ENCODE data around the gene ANKRD33B. TPM values are rescaled to one million over a fixed set of nuclear protein-coding genes. Genes with fewer than 3 reads are reported as not detected.
"Not testable (repeated sequence)": the region's sequence is repeated elsewhere in the genome, so short reads cannot be mapped to it uniquely, and the experiment has no call there.

Gene ANKRD33B
- total RNA-seq, result 1 to 10 TPM; 4.4 to 4.8 TPM

GRCh38 chr5:10563945-10564837 is at the start of gene ANKRD33B:
Gene ANKRD33B, plus strand, starts transcription at chr5:10564070. Its CDS starts 398 bp downstream, at chr5:10564468.
- POLR2A ChIA-PET, result interaction anchor here (0.6 to 1.4 kb wide), 4 partner anchors 11 to 314 kb away, joined by 3 to 4 read pairs (median 4); partner anchors contain the start of genes ATPSCKMT and CCT5
- peak; percentile 84 for ATAC-seq (ENCODE audit: low read depth)
- peaks cover 20% of the 10 kb centered on the region for H3K4me1 Mint-ChIP-seq
- no peaks in the 10 kb centered on the region for H3K36me3 Mint-ChIP-seq
- peak within 1 kb of the TSS; percentile 86 for H3K4me3 Mint-ChIP-seq
- peak within 1 kb of the TSS; percentile 77 for H3K27ac Mint-ChIP-seq
- no peaks in the 10 kb centered on the region for H3K9me3 Mint-ChIP-seq
- peaks cover 29% of the 10 kb centered on the region for H3K27me3 Mint-ChIP-seq
- peak; percentile 86 for DNase-seq

- H3K27ac Mint-ChIP-seq; H3K9me3 Mint-ChIP-seq; H3K27me3 Mint-ChIP-seq; POLR2A ChIA-PET; H3K4me1 Mint-ChIP-seq; ATAC-seq (ENCODE audit: low read depth); DNase-seq; H3K4me3 Mint-ChIP-seq; H3K36me3 Mint-ChIP-seq: not testable (repeated sequence)
These were observed 49.3 kb upstream of the ANKRD33B start for GRCh38 chr5:10514572-10514971.

- DNase-seq (no peak), ATAC-seq (ENCODE audit: low read depth) (no peak)
- Mint-ChIP-seq H3K27ac (no peak overlapping the region), H3K9me3 (no peaks in the 10 kb centered on the region), H3K4me1 (no peaks in the 10 kb centered on the region), H3K4me3 (no peak overlapping the region), H3K27me3 (peaks cover 8% of the 10 kb centered on the region), H3K36me3 (no peaks in the 10 kb centered on the region)
- POLR2A ChIA-PET, result no interaction called here
These were observed 48.4 kb upstream of the ANKRD33B start for GRCh38 chr5:10515492-10515891.

- Mint-ChIP-seq H3K27ac (no peak overlapping the region), H3K4me3 (no peak overlapping the region), H3K4me1 (no peaks in the 10 kb centered on the region), H3K36me3 (no peaks in the 10 kb centered on the region), H3K27me3 (no peaks in the 10 kb centered on the region), H3K9me3 (peaks cover 8% of the 10 kb centered on the region)
- DNase-seq, result no peak
- ATAC-seq (ENCODE audit: low read depth), result no peak
- POLR2A ChIA-PET, result interaction anchor here (0.6 kb wide), 1 partner anchor 57 kb away, joined by 3 read pairs; no protein-coding TSS in a partner anchor
These were observed 45.5 kb upstream of the ANKRD33B start for GRCh38 chr5:10518347-10518746.

- no peak for DNase-seq
- Mint-ChIP-seq H3K36me3 (no peaks in the 10 kb centered on the region), H3K27ac (no peak overlapping the region), H3K4me1 (no peaks in the 10 kb centered on the region), H3K27me3 (no peaks in the 10 kb centered on the region), H3K9me3 (peaks cover 8% of the 10 kb centered on the region), H3K4me3 (no peak overlapping the region)
- ATAC-seq (ENCODE audit: low read depth), result no peak
- POLR2A ChIA-PET, result no interaction called here
These were observed 44.1 kb upstream of the ANKRD33B start for GRCh38 chr5:10519729-10520128.

- H3K4me3 Mint-ChIP-seq, result no peak overlapping the region
- H3K27me3 Mint-ChIP-seq, result no peaks in the 10 kb centered on the region
- no peak for ATAC-seq (ENCODE audit: low read depth)
- no peaks in the 10 kb centered on the region for H3K36me3 Mint-ChIP-seq
- no peaks in the 10 kb centered on the region for H3K4me1 Mint-ChIP-seq
- H3K27ac Mint-ChIP-seq, result no peak overlapping the region
- POLR2A ChIA-PET, result no interaction called here
- H3K9me3 Mint-ChIP-seq, result peaks cover 8% of the 10 kb centered on the region
- no peak for DNase-seq
These were observed 43.2 kb upstream of the ANKRD33B start for GRCh38 chr5:10520706-10521105.

- Mint-ChIP-seq H3K9me3 (peaks cover 8% of the 10 kb centered on the region), H3K4me1 (peaks cover 4% of the 10 kb centered on the region), H3K27ac (no peak overlapping the region), H3K4me3 (no peak overlapping the region), H3K36me3 (no peaks in the 10 kb centered on the region), H3K27me3 (peaks cover 3% of the 10 kb centered on the region)
- no peak for DNase-seq
- POLR2A ChIA-PET, result no interaction called here
- ATAC-seq (ENCODE audit: low read depth), result no peak
These were observed 42.2 kb upstream of the ANKRD33B start for GRCh38 chr5:10521466-10522223.

- ATAC-seq (ENCODE audit: low read depth), result no peak
- no peak overlapping the region for H3K27ac Mint-ChIP-seq
- H3K27me3 Mint-ChIP-seq, result peaks cover 3% of the 10 kb centered on the region
- POLR2A ChIA-PET, result no interaction called here
- H3K4me1 Mint-ChIP-seq, result peaks cover 4% of the 10 kb centered on the region
- peaks cover 8% of the 10 kb centered on the region for H3K9me3 Mint-ChIP-seq
- no peak for DNase-seq
- no peak overlapping the region for H3K4me3 Mint-ChIP-seq
- H3K36me3 Mint-ChIP-seq, result no peaks in the 10 kb centered on the region
These were observed 41.7 kb upstream of the ANKRD33B start for GRCh38 chr5:10522224-10522611.

- H3K4me1 Mint-ChIP-seq, result peaks cover 6% of the 10 kb centered on the region
- POLR2A ChIA-PET, result no interaction called here
These were observed 39.3 kb upstream of the ANKRD33B start for GRCh38 chr5:10524376-10525123.

GRCh38 chr5:10525124-10525495 is 38.8 kb upstream of the ANKRD33B start:
- no peak for DNase-seq
- Mint-ChIP-seq H3K27me3 (peaks cover 8% of the 10 kb centered on the region), H3K4me1 (peaks cover 6% of the 10 kb centered on the region), H3K9me3 (peaks cover 8% of the 10 kb centered on the region), H3K4me3 (no peak overlapping the region), H3K27ac (no peak overlapping the region), H3K36me3 (no peaks in the 10 kb centered on the region)
- POLR2A ChIA-PET, result no interaction called here
- no peak for ATAC-seq (ENCODE audit: low read depth)

More at GRCh38 chr5:10524376-10525123, 39.3 kb upstream of the ANKRD33B start:
- Mint-ChIP-seq H3K27me3 (peaks cover 4% of the 10 kb centered on the region), H3K9me3 (peaks cover 8% of the 10 kb centered on the region), H3K27ac (no peak overlapping the region), H3K4me3 (no peak overlapping the region), H3K36me3 (no peaks in the 10 kb centered on the region)
- ATAC-seq (ENCODE audit: low read depth) (no peak), DNase-seq (no peak)

- ATAC-seq (ENCODE audit: low read depth) (no peak), DNase-seq (no peak)
- Mint-ChIP-seq H3K27me3 (peaks cover 8% of the 10 kb centered on the region), H3K27ac (peak overlapping the region; percentile 10), H3K9me3 (peaks cover 7% of the 10 kb centered on the region), H3K4me3 (no peak overlapping the region), H3K36me3 (no peaks in the 10 kb centered on the region), H3K4me1 (peaks cover 6% of the 10 kb centered on the region)
- POLR2A ChIA-PET, result no interaction called here
These were observed 36.5 kb upstream of the ANKRD33B start for GRCh38 chr5:10527281-10527950.

GRCh38 chr5:10528056-10528816 is 35.6 kb upstream of the ANKRD33B start:
- no peak overlapping the region for H3K27ac Mint-ChIP-seq
- POLR2A ChIA-PET, result interaction anchor here (0.6 kb wide), 1 partner anchor 14 kb away, joined by 4 read pairs; no protein-coding TSS in a partner anchor
- H3K4me1 Mint-ChIP-seq, result peaks cover 6% of the 10 kb centered on the region
- no peaks in the 10 kb centered on the region for H3K36me3 Mint-ChIP-seq
- ATAC-seq (ENCODE audit: low read depth) (no peak), DNase-seq (no peak)
- H3K27me3 Mint-ChIP-seq, result peaks cover 12% of the 10 kb centered on the region
- no peak overlapping the region for H3K4me3 Mint-ChIP-seq
- no peaks in the 10 kb centered on the region for H3K9me3 Mint-ChIP-seq
